Stimulated activated CD8-positive, alpha-beta memory T cell treated with anti-CD3 and anti-CD28 coated beads, Interleukin-7, amount 100 ng/mL, for 1 hour (primary cell): ENCODE measurements around the gene PFKM.
A peak's percentile ranks its signal among the peaks of the same experiment; 100 is the strongest.

ENCODE experiments used
- DNase-seq, 2 donors: peaks; one replicate each; pipeline ENCODE4 v3.0.0-alpha.2; 2020; ENCODE audit warnings: low read depth in 2 of 2

PFKM gene

GRCh38 chr12:48157018-48157888, 38.1 kb downstream of the PFKM start, which contains the start of gene ASB8:
Gene ASB8 (minus strand): TSS chr12:48157515. CDS start chr12:48153496, 4,019 bp downstream.
- DNase-seq, result peak; percentile 98 to 99

GRCh38 chr12:48157889-48158370, 38.8 kb downstream of the PFKM start:
- DNase-seq, result no peak

GRCh38 chr12:48160046-48160445, 40.9 kb downstream of the PFKM start:
- DNase-seq, result no peak

GRCh38 chr12:48160807-48161206, 41.6 kb downstream of the PFKM start:
- DNase-seq, result no peak

- no peak for DNase-seq
Measured at GRCh38 chr12:48163150-48163747, 44.1 kb downstream of the PFKM start.

GRCh38 chr12:48164451-48164850, 45.3 kb downstream of the PFKM start:
- DNase-seq, result no peak

GRCh38 chr12:48165089-48165981, 46.2 kb downstream of the PFKM start:
- peak in 1 of 2 donors; percentile 24 for DNase-seq

GRCh38 chr12:48169011-48169410, 49.8 kb downstream of the PFKM start:
- DNase-seq, result no peak

- no peak for DNase-seq
Measured at GRCh38 chr12:48175613-48176416, 56.7 kb downstream of the PFKM start.

GRCh38 chr12:48176417-48176751, 57.2 kb downstream of the PFKM start:
- DNase-seq, result no peak

- no peak for DNase-seq
Measured at GRCh38 chr12:48177982-48178381, 58.8 kb downstream of the PFKM start.

- DNase-seq, result no peak
Measured at GRCh38 chr12:48179466-48179865, 60.3 kb downstream of the PFKM start.

GRCh38 chr12:48180424-48180823, 61.3 kb downstream of the PFKM start:
- DNase-seq, result no peak

- DNase-seq, result no peak
Measured at GRCh38 chr12:48180857-48181495, 61.8 kb downstream of the PFKM start.

GRCh38 chr12:48182631-48183030, 63.5 kb downstream of the PFKM start:
- DNase-seq, result no peak

- DNase-seq, result peak; percentile 33 to 51
Measured at GRCh38 chr12:48183091-48183875, 64.1 kb downstream of the PFKM start, which contains the start of gene CCDC184. Gene CCDC184 (plus strand): TSS chr12:48183644. CDS start chr12:48184123, 479 bp downstream.

GRCh38 chr12:48183876-48184548, 64.8 kb downstream of the PFKM start:
- DNase-seq, result no peak

- no peak for DNase-seq
Measured at GRCh38 chr12:48184549-48184922, 65.4 kb downstream of the PFKM start.

- DNase-seq, result no peak
Measured at GRCh38 chr12:48185181-48185919, 66.2 kb downstream of the PFKM start.
